GM19193 (cell line): ENCODE data around the gene KRT74.

ENCODE experiments used
- POLR2A ChIP-seq: IDR thresholded peaks from 4 replicates; pipeline ENCODE4 v1.6.1; 2011; ENCODE audit not compliant: insufficient read depth, insufficient read length; ENCODE audit errors: extremely low read depth

The KRT74 gene

DNA sequence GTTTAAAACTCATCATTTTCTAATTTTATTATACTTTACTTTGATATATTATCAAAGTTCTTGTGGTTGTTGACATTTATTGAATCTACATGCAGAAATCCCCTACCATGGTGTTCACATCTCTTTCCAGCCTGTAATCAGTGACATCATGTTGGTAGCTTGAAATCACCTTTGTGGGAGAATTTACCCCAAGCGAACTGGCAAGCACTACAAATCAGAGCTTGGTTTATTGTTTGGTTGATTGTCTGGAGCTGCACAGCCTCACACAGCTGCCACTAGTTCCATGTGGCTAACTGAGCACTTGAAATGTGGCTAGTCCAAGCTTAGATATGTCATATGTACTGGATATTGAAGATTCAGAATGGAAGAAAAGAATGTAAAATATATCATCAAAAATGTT lies 38.1 kb downstream of the KRT74 start:
- TF ChIP-seq POLR2A: no peak

DNA sequence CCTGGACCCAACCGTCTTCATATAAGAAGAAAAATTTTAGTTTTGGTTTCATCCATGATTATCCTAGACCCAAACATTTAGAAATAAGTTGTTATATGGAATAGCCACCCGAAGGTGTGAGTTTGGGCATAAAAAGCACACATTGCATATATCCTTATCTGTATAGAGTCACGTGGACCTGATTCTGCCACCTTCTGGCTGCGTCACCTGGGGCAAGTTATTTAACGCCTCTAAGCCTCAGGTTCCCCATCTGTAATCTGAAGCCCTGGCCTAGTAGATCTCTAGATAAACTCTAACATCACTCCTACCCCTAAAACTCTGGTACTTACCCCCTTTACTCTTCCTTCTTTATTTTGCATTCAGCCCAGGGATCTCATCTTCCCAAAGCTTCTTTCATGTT lies 39.2 kb downstream of the KRT74 start:
- TF ChIP-seq POLR2A: no peak

DNA sequence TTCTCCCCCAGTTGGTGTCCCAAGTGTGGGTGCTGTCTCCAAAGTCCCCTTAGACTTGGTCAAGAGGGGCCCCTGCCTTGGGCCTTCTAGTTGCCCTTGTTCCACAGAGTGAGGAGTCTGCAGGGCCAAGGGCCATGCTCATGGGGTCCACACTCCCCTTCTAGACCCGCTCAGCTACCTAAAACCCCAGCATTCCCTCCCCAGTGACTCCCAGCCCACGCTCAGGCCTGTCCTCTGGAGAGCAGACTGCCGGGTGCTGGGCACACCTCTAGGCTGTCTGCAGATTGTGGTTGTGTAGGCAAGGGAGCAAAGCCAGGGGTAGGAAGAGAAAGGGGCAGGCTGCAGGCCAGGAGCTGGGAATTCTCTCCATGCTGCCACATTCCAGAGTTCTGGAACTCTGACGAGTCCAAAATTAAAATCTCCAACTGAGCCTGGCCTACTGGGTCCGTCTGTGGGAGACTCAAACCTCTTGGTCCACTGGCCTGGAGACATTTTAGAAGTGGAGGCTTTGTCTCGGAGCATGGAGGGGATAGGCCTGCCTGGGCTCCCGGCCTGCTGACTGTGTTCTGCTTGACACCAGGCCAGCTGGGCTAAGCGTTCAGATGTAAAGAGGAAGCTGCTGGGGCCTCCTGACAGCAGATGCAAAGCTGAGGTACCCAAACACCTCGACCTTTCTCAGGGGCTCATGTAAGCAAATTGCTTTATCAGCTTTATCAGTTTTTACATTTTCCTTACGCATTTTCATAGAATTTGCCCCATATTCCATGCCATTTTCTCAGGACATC lies 39.8 kb downstream of the KRT74 start:
- no peak for TF ChIP-seq POLR2A

GRCh38 chr12:52532636-52533035 lies 41.0 kb downstream of the KRT74 start:
- no peak for TF ChIP-seq POLR2A

DNA sequence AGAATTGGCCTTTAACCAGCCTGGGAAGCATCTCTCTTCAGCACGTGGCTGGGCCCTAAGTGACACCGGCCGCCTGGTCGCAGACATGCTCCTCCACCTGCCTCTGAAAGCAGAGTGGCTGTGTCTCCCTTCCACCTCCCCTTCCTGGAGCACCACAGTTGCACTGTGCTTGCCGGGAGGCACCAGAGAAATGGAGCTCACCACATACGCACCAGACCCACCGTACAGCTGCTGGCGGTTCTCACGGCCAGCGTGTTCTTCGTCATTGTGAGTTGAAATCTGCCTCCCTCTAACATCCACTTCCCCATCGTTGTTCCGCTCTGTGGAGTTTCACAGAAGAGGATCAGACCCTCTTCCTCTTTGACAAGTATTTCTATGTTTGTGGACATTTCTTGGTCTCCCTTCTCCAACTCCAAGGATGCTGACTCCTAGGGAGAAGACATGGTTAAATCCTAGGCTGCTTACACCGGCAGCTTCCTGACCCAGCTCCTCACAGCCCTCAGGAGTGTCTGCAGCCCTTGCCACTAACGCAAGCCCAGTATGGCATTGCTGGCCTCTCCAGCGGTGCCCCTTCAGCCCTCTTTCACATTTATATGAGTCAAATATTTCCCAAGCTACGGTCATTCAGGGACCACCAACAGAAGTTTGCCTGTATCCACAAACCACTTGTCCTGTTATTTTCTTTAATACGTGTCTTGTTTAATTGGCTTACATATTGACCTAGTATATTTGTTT lies 41.9 kb downstream of the KRT74 start:
- no peak for TF ChIP-seq POLR2A

GRCh38 chr12:52530905-52531304 lies 42.7 kb downstream of the KRT74 start:
- TF ChIP-seq POLR2A: no peak

DNA sequence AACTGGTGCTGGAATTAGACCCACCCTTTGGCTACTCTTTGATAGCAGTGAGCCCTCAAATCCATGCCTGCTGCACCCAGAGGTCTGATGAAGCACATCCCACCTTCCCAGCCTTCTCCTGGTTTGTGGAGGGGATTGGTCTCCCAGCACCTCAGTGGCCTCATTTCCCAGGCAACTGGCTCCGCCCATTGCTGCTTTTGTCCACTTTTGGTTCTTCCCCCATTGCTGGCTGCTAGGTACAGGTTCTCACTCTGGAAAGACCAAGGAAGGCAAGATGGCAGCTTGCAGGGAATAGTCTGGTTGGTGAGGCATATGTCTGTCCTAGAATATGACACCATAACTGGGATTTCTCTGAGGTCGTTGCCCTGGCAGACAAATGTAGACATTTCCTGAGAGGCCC lies 43.3 kb downstream of the KRT74 start:
- TF ChIP-seq POLR2A: no peak

DNA sequence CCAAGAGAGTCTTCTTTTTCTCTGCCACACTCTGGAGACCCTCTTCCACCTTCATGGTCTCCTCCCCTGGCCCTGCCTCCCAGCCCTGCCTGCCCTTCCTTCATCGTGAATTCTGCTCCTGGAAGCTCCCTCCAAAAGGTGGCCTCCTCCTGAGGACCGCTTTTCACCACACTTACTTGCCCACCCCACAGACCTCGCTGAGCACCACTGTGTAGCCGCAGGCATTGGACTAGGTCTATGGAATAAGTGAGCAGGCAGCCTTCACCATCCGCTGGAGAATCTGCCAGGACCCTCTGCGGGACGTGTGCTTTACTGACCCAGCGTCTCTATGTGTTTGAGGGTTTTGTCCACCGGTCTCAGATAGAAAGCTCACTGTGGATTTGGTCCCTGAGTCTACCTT lies 43.8 kb downstream of the KRT74 start:
- TF ChIP-seq POLR2A: no peak

- no peak for TF ChIP-seq POLR2A
These were observed 44.2 kb downstream of the KRT74 start for GRCh38 chr12:52529417-52529816.

- no peak for TF ChIP-seq POLR2A
These were observed 45.0 kb downstream of the KRT74 start for GRCh38 chr12:52528641-52529143.

GRCh38 chr12:52527121-52527800 lies 46.4 kb downstream of the KRT74 start:
- no peak for TF ChIP-seq POLR2A

- no peak for TF ChIP-seq POLR2A
These were observed 47.1 kb downstream of the KRT74 start for GRCh38 chr12:52526511-52526951.

- TF ChIP-seq POLR2A: no peak
These were observed 47.8 kb downstream of the KRT74 start for GRCh38 chr12:52525661-52526499.

DNA sequence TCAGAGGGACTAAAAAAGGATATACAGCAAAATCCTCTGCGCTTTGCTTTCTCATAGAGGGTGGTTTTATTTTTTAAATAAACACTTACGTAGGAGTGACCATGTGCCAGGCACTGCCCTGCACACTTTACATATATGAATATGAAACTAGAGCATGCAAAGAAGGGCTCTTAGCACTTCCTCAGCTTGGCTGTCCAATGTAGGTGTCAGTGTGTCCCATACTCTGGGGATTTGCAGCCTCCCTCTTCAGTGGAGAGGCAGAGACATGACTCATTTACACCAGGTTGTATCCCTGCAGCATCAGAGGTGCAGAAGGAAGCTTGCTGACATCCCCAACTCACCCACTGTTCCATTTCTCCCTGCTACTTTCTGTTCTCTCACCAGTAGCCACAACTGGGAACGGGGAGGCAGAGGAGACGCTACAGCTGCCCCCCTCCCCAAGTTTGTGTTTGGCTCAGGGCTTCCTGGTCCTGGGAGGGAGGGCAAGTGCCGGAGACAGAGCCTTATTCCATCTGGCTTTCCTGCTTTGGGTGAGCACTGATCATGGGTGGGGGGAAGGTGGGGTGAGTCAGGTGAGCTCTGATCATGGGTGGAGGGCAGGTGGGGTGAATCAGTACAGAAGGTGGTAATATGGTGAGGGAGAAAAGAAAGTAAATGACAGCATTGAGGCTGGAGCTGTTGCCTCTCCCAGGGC lies 48.6 kb downstream of the KRT74 start:
- no peak for TF ChIP-seq POLR2A
